Kidney (tissue), 14 donors: ENCODE data around the gene EIF3L. TPM values are rescaled to one million over a fixed set of nuclear protein-coding genes. Genes with fewer than 3 reads are reported as not detected.

ENCODE experiments used
- DNase-seq, 5 donors: peaks; one replicate each; pipeline ENCODE4 v3.0.0-alpha.2; 2013 to 2020
- FAIRE-seq: peaks from 2 replicates; lab custom pipeline; 2012; peaks lifted over from hg19 to GRCh38; lab: Jason Lieb, UNC
- H3K27ac ChIP-seq, 2 donors: one replicate each; pipeline ENCODE4 v1.7.0; 2013; ENCODE audit warnings: low read depth in 2 of 2, low read length in 2 of 2, inconsistent platforms in 1 of 2
- H3K27me3 ChIP-seq: one replicate; pipeline ENCODE4 v1.7.1; 2013; ENCODE audit warnings: low read length, inconsistent platforms; ENCODE audit not compliant: control insufficient read depth, insufficient read depth
- H3K36me3 ChIP-seq, 3 donors: one replicate each; pipeline versions ENCODE4 v1.7.0 to v1.7.1; 2013; ENCODE audit warnings: low read length in 3 of 3, control low read depth in 1 of 3, inconsistent platforms in 1 of 3; ENCODE audit not compliant: insufficient read depth in 3 of 3, control insufficient read depth in 2 of 3
- H3K4me1 ChIP-seq, 3 donors: one replicate each; pipeline versions ENCODE4 v1.7.0 to v1.7.1; 2013; ENCODE audit warnings: low read length in 3 of 3, inconsistent platforms in 1 of 3, low read depth in 1 of 3; ENCODE audit not compliant: control insufficient read depth in 2 of 3, insufficient read depth in 2 of 3
- H3K4me3 ChIP-seq, 3 donors: one replicate each; pipeline versions ENCODE4 v1.7.0 to v1.8.1; 2013; ENCODE audit warnings: low read length in 3 of 3, control low read depth in 1 of 3, inconsistent platforms in 1 of 3
- H3K9ac ChIP-seq, 3 donors: one replicate each; pipeline versions ENCODE4 v1.7.0 to v1.7.1; 2013; ENCODE audit warnings: low read length in 3 of 3, control low read depth in 1 of 3, inconsistent platforms in 1 of 3
- H3K9me3 ChIP-seq, 3 donors: one replicate each; pipeline versions ENCODE4 v1.7.0 to v1.7.1; 2013; ENCODE audit warnings: low read length in 3 of 3, control low read depth in 1 of 3, inconsistent platforms in 1 of 3; ENCODE audit not compliant: control insufficient read depth in 2 of 3, insufficient read depth in 1 of 3
- CTCF ChIP-seq: IDR thresholded peaks from 3 replicates; pipeline ENCODE4 v1.5.1; 2012; ENCODE audit warnings: mild to moderate bottlenecking, moderate library complexity, borderline replicate concordance; ENCODE audit not compliant: insufficient read depth; ENCODE audit errors: extremely low read depth
- intact Hi-C: fragments of 100-400 bp; cut with DNase I; formaldehyde crosslinking; loops from one replicate; pipeline ENCODE4 v1.11.1; 2022
- polyA plus RNA-seq: library from polyadenylated mRNA; stranded (reverse); fragments of 350-450 nt; fragmentation: Illumina TruSeq; extraction: RNeasy Lipid Tissue Mini Kit (QIAGEN cat#74804); gene quantifications from one replicate; pipeline ENCODE4 v1.2.3, GENCODE V29; 2014; ENCODE audit warnings: low read depth, low replicate concordance; ENCODE audit not compliant: insufficient read depth
- total RNA-seq: library from RNA; stranded (reverse); fragmentation: NEBNext Ultra II Directional; extraction: Animal tissue kit (Norgen Biotek cat#: 25700); gene quantifications from one replicate; pipeline ENCODE4 v1.2.1, GENCODE V29; 2021
- donor health status: control.
- donor health status: control.
- donor health status: control.
- donor health status: control.
- donor health status: control.
- donor health status: DM: yes; HTN: yes; CAD: no.
- donor health status: Normal renal cell carcinoma (clear cell type).

The EIF3L gene
- total and polyA plus RNA-seq, 2 donors from 2014 or later, result 352 to 376 TPM

GRCh38 chr22:37922191-37922590 is 73.0 kb downstream of the EIF3L start:
- no peak overlapping the region for H3K27ac ChIP-seq
- no peak overlapping the region for H3K9ac ChIP-seq
- no peak overlapping the region for H3K4me3 ChIP-seq
- H3K9me3 ChIP-seq, result no peaks in the 10 kb centered on the region
- no peak for TF ChIP-seq CTCF
- no peak for FAIRE-seq
- peaks cover 3 to 22% (median 12%) of the 10 kb centered on the region in 3 donors for H3K36me3 ChIP-seq
- no peaks in the 10 kb centered on the region for H3K27me3 ChIP-seq
- DNase-seq, result peak in 1 of 5 donors; percentile 69
- intact Hi-C loops, result no loop called here
- no peaks in the 10 kb centered on the region for H3K4me1 ChIP-seq

- no peaks in the 10 kb centered on the region for H3K27me3 ChIP-seq
- H3K9ac ChIP-seq, result no peak overlapping the region
- no peak for TF ChIP-seq CTCF
- H3K36me3 ChIP-seq, result peaks cover 3 to 11% (median 9%) of the 10 kb centered on the region in 3 donors
- DNase-seq (no peak), FAIRE-seq (no peak)
- H3K27ac ChIP-seq, result no peak overlapping the region
- no peaks in the 10 kb centered on the region for H3K9me3 ChIP-seq
- intact Hi-C loops, result no loop called here
- no peak overlapping the region for H3K4me3 ChIP-seq
- no peaks in the 10 kb centered on the region for H3K4me1 ChIP-seq
Measured at GRCh38 chr22:37923927-37924326, 74.7 kb downstream of the EIF3L start.

GRCh38 chr22:37924386-37925065 is 75.3 kb downstream of the EIF3L start:
- no peaks in the 10 kb centered on the region for H3K27me3 ChIP-seq
- TF ChIP-seq CTCF, result no peak
- no peak overlapping the region for H3K27ac ChIP-seq
- no peaks in the 10 kb centered on the region for H3K4me1 ChIP-seq
- H3K4me3 ChIP-seq, result no peak overlapping the region
- intact Hi-C loops, result no loop called here
- FAIRE-seq (no peak), DNase-seq (no peak)
- H3K36me3 ChIP-seq, result peaks cover 3 to 9% (median 8%) of the 10 kb centered on the region in 3 donors
- H3K9me3 ChIP-seq, result no peaks in the 10 kb centered on the region
- no peak overlapping the region for H3K9ac ChIP-seq

- H3K4me1 ChIP-seq, result no peaks in the 10 kb centered on the region
- no peak overlapping the region for H3K9ac ChIP-seq
- no peak for FAIRE-seq
- H3K36me3 ChIP-seq, result peaks cover 3 to 9% (median 8%) of the 10 kb centered on the region in 3 donors
- H3K4me3 ChIP-seq, result no peak overlapping the region
- H3K27me3 ChIP-seq, result no peaks in the 10 kb centered on the region
- TF ChIP-seq CTCF, result no peak
- DNase-seq, result peak in 3 of 5 donors; percentile 50 to 91 (median 52)
- H3K27ac ChIP-seq, result no peak overlapping the region
- no peaks in the 10 kb centered on the region for H3K9me3 ChIP-seq
- intact Hi-C loops, result no loop called here
Measured at GRCh38 chr22:37925330-37925729, 76.1 kb downstream of the EIF3L start.
